ENCODE measurements around the gene RNFT2.
A peak's percentile ranks its signal among the peaks of the same experiment; 100 is the strongest.

RNFT2 gene

DNA sequence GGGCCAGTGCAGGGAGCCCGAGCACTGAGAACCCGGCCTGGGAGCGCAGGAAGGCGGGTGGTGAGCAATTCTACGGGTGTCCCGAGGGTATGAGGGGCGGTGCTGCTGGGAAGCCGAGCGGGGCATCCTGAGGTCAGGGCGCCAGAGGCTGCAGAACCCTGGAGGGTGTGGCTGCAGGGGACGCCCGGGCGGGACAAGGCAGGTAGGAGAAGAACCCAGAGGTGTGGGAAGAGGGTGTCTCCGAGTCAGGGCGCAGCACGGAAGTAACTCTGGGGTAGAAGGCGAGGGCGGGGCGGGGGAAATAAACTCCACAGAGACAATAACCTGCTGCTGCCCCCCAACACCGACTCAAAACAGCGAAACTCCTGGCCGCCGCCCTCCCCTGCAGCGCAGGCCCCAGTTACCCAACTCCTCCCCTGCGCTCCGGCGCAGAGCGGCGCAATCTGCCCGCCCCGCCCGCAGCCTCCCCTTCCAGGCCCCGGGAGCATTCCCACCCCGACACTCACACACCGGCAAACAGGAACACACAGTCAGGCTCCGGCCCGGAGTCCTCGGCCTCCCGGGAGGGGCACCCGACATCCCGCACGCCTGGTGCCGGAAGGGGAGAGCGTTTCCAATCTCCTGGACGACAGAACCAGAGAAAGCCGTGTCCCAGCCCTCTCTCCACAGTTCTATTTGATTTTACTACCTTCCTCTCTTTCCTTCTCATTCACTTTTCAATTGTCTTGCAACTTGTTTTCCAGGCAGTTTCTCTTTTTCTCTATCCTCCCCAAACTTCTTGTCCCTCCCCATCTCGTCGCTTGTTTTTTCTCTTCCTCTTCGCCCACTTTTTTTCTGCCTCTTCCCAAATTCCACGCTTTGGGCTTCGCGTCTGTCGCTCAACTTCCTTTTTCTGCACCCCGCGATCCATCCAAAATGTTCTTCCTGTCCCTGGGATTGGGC, 140.7 kb downstream of the RNFT2 start:
- peak; percentile 57 for DNase-seq (ENCODE audit: low spot score)

DNA sequence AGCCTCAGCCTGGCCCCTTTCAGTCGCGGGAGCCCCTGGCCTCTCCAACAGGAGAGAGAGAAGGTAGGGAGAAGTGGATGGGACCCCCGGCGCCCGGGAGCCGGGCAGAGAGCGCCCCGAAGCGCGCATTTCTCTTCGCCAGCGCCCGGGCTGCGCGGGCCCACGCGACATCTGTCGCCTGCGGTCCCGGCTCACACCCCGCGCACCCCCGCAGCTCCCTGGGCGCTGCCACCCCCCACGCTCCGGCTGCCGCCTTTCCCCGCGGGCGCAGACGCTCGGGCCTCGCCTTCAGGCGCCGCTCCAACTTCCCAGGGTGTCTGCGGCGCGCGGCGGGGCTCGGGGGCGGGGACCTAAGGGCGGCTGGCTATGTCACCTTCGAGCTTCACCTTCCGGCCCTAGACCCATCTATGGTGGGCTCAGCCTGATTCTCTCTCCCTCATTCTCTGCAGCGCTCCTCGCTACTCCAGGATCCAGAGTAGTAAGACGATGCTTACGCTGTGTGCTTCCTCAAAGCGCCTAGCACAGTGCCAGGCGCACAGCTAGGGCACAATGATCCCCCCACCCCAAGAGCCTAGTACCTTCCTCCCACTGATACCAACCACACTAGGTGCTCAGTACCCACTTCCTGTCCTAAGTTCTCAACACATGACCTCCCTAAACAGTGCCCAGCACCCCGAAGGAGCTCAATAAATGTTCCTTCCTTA, 141.5 kb downstream of the RNFT2 start:
- DNase-seq (ENCODE audit: low spot score): peak; percentile 63

DNA sequence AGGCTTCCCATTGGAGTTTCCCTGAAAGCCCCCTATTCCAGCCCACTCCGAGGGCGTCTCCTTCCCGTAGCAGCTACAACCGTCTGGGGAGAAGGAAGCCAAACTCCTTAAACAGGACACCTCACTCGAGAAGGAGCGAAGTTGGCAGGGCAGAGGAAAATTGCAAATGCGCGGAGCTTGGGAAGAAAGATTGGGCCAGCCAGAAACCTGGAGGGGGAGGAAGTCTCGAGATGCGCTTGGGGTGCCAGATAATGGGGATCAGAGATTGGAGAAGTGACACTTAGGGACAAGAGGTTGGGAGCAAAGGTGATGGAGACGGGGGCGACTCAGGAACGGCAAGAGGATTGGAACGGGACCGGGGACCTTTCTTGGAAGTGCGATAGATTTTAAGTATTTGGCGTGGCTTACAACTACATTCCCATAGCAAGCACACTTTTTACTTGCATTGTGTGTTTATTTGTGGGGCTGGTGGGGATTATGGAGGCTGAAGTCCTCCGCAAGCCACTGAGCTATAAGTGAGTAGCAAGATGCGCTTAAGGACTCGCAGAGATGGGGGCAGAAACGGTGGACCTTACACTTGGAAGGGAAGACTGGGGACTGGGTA, 142.2 kb downstream of the RNFT2 start:
- no peak for DNase-seq (ENCODE audit: low spot score)

DNA sequence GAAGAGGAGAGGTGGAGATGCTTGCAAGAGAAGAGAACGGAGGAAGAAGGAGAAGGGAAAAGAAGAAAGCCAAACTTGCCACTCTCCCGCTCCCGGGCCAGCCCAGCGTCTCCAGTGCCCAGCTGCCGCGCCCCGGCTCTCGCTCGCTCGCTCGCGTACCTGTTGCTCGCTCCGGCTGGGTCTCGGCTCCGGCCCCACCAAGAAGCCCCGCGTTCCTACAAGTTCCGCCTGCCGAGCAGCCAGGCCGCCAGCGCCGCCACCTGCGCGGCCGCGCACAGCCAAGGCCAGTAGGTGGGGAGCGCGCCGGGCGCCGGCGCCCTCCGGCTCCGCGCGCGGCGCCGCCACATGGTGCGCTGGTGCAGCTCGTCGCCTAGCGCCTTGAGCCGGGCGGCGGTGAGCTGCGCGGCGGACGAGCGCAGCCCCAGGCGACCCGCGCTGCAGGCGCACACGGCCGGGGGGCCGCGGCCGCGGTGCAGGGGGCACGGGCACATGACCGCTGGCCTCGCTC, 142.8 kb downstream of the RNFT2 start:
- peak; percentile 91 for DNase-seq (ENCODE audit: low spot score)

DNA sequence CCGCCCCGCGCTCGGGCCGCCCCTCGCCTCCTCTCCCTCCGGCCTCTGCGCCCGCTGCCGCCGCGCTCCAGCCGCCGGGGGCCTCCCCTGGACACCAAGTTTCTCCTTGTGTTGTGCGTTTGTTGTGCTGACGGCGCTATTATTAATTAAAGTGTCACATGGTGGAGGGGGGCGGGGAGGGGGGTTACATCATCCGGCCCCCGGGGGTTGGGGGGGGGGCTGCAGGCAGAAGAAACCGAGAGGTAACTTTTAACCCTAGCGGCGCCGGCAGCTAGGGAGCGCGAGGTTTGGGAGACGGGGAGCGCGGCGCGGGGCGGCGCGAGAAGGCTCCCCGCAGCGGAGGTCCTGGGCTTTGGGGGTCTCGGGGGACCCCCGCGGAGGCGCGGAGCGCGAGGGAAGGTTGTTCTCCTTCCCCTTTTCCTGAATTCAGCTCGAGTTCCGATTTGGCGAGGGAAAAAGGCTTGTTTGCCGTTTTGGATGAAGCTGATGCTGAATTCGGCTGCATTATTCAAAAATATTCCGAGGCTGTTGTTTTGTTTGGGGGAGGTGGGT, 143.3 kb downstream of the RNFT2 start, which contains the start of gene HRK:
Gene HRK (minus strand): TSS at position 117 of the 552 bp plus-strand sequence. CDS start 134 bp downstream, outside the sequence.
- DNase-seq (ENCODE audit: low spot score): no peak

DNA sequence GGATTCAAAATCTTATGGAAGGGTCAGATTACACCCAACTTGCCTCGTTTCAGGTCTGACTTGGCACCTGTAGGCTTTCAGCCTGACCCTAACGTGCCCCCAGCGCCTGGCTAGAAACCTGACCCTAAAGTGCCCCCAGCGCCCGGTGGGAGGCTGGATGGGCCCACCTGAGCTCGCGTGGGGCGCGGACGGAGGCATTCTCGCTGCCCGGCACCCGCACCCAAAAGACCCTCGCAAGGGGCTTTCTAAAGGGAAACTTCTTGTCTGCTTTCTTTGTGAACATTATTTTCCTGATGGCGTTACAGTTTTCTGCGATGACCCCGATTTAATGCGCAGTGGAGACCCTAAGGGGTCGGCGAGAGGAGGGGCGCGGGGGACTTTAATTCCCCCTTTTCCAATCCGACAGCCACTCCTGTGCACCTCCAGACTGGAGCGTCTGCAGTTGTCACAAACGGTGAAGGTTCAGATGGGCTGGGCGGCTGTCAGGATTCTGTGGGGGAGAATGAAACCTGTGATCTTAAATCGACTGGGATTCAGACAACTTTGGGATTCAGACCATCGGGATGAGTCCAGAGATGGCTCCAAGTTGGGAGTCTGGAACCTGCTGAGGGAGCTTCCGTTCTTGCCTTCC, 143.9 kb downstream of the RNFT2 start:
- DNase-seq (ENCODE audit: low spot score): no peak

DNA sequence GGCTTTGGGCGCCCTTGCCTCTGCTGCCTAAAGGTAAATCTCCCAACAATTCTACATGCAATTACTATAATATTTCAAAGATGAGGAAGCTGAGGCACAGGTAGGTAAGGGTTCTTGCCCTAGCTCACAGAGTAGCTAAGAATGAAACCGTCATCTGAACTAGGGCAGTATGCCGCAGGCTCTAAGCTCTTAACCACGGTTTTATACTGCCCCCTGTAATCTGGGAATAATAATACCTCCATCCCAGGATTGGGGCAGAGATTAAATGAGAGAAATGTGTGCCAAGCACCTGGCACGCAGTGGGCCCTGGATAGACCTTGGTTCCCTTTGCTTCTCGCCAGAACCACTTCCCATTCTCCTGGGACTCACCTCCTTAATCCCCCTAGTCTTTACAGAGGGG, 144.6 kb downstream of the RNFT2 start:
- DNase-seq (ENCODE audit: low spot score): peak; percentile 73

DNA sequence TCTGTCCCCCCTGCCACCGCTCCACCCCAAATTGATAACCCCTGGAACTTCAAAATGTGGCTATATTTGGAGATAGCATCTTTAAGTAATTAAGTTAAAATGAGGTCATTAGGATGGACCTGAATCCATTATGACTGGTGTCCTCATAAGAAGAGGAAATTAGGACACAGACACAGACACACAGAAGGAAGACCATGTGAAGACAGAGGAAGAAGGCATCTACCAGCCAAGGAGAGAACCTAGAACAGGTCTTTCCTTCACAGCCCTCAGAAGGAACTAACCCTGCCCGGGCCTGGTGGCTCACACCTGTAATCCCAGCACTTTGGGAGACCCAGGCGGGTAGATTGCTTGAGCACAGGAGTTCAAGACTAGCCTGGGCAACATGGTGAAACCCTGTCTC, 146.8 kb downstream of the RNFT2 start:
- DNase-seq (ENCODE audit: low spot score): no peak

DNA sequence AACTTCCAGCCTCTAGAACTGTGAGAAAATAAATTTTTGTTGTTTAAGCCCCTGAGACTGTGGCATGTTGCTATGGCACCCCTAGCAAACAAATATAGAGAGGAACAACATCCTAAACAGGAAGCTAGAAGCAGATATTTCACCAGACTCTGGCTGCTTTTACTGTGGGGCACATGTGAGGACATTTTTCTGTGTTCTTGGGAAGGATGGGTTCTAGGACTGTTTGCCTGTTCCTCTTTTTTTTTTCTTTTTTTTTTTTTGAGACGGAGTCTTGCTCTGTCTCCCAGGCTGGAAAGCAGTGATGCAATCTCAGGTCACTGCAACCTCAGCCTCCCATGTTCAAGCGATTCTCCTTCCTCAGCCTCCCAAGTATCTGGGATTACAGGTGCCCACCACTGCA, 147.4 kb downstream of the RNFT2 start:
- DNase-seq (ENCODE audit: low spot score): no peak

DNA sequence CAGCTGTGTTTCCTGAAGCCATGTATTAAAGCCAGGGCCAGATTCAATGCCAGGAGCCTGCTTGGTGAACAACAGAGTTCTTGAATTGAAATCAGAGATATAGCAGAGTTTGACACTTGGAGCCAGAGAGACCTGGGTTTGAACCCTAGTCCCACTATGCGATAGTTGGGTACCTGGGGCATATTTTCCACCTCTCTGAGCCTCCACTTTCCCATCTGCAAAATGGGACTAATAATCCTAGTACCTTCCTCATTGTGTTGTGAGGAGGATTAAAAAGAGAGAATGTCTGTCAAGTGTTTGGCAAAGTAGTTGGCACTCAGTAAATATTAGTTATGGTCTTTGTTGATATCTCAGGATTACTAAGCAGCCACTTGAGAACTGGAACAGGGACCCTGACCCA, 149.1 kb downstream of the RNFT2 start:
- DNase-seq (ENCODE audit: low spot score): no peak

DNA sequence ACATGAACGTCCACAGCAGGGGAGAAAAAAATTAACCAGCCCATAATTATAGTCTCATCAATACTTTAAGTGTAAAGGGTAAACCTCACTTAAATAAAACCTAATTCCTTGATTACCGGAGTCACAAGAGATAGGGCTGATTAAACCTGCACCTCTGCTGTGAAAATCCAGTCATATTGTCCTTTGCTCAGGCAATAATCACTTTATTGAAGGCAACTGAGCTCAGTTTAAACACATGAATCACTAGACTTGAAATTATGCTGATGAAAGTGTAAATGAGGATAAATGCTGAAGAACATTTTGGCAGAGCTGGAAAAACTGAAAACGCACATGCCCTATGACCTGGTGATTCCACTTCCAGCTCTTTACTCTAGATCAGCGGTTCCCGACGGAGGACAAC, 149.8 kb downstream of the RNFT2 start:
- no peak for DNase-seq (ENCODE audit: low spot score)

DNA sequence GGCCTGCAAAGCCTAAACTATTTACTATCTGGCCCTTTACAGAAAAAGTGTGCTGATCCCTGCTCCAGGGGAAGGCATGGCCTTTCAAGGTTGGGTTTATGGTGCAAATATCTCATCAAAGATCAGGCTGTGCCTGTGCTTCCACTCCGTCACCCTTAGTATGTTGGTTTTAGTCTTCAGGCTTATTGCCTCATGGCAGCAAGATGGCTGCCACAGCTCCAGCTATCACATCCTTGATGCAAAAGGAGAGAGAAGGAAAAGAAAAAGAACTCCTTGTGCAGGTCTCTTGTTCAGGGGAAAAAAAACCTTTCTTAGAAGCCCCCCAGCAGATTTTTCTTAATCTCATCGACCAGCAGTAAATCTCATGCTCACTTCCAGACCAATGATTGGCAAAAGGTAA, 152.2 kb downstream of the RNFT2 start:
- no peak for DNase-seq (ENCODE audit: low spot score)

DNA sequence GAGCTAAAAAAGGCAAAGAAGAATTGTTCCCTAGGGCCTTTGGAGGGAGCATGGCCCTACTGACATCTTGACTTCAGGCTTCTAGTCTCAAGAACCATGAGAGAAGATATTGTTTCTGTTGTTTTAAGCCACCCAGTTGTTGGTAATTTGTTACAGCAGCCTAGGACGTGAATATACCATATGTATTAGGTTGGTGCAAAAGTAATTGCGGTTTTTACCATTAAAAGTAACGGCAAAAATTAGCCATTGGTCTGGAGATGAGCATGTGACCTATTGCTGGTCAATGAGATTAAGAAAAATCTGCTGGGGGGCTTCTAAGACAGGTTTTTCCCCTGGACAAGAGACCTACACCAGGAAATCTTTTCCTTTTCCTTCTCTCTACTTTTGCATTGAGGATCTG, 152.9 kb downstream of the RNFT2 start:
- no peak for DNase-seq (ENCODE audit: low spot score)

DNA sequence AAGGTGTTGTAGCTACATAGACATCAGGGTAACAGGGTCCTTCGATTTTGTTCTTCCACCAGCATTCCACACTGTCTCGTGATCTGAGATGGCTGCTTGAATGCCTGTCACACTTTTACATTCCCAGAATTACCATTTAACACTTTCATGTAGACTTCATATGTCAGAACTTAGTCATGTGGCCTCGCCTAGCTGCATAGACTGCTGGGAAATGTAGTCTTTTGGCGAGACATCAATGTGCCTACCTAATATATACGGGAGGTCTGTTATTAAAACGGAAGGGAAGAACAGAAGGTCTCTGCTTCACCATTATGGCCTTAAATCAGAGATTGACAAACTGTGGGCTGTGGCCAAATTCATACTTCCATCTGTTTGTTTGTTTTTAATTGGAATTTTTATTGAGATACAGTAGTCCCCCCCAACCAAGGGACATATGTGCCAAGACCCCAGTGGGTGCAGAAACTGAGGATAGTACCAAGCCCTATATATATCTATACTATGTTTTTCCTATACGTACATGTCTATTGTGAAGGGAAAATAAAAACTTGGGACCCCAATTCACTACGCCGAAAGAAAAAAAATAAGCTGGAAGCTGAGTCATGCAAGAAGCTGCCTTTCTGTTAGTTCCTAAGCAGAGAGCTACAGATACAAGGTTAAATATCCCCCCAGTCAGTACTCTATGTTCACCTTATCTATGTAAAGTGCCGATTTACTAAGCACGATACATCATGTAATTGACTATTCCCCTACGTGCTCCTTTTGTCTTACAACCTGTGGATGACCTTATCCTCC, 154.4 kb downstream of the RNFT2 start:
- no peak for DNase-seq (ENCODE audit: low spot score)

DNA sequence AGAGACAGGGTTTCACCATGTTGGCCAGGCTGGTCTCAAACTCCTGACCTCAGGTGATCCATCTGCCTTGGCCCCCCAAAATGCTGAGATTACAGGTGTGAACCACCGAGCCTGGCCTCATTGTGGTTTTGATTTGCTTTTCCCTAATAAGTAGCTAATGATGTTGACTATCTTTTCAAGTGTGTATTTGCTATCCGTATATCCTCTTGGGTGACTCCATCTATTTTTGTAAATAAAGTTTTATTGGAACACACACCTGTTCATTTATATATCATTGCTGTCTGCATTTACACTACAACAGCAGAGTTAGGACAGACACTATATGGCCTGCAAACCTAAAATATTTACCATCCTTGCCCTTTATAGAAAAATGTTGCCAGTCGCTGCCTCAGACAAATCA, 156.8 kb downstream of the RNFT2 start:
- DNase-seq (ENCODE audit: low spot score): no peak

DNA sequence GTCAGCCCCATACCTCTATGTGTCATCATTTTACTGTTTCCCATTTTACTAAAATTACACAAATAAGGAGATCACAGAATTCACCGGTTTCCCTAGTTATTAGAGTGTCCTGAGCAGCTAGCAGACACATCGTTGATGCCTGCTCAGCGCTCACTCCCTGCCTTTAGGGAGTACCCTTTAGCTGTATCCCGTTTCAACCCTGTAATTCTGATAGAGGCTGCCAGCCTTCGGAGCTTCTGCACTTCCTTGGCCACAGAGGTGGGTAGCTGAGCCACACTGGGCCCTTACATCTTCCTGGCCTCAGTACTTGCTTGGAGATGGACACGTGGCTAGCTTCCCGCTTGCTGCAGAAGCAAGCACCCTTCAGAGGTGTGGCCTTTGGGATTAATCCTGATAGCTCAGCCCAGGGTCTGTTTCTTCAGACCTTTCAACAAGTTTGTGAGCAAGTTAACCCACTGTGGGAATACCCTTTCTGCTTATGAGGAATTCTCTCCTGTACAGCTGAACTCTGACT, 158.4 kb downstream of the RNFT2 start:
- DNase-seq (ENCODE audit: low spot score): no peak

DNA sequence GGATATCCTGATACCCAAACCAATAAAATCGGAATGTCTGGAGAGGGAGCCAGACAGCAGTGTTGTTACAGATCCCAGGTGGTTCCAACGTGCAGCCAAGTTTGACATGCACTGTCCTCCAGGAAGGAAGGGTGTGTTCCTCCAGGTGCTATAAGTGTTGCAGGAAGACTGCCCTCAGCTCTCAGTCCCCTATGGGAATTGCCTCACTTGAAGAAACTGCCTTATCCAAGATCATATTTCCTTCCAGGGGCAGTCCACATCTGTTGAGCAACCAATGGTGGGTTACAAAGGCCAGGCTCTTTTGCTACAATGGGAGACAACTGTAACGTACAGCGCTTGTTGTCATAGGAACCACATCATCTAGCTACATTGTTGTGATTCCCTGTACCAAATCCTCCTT, 159.4 kb downstream of the RNFT2 start:
- no peak for DNase-seq (ENCODE audit: low spot score)

DNA sequence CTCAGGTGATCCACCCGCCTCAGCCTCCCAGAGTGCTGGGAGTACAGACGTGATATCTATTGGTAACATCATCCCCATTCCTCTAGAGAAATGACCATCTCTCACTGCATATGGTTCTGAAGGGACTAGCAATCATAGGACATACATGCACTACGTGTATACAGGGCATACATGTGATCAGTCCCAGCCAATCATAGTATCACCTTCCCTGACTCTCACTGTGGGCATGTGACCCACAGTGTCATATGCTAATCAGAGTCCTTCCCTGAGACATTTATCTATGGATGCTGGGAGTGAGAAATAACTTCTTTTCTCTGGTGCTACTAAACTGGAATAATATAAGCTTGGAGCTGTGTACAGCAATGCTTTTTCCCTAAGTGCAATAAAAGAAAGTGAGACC, 160.6 kb downstream of the RNFT2 start:
- no peak for DNase-seq (ENCODE audit: low spot score)

DNA sequence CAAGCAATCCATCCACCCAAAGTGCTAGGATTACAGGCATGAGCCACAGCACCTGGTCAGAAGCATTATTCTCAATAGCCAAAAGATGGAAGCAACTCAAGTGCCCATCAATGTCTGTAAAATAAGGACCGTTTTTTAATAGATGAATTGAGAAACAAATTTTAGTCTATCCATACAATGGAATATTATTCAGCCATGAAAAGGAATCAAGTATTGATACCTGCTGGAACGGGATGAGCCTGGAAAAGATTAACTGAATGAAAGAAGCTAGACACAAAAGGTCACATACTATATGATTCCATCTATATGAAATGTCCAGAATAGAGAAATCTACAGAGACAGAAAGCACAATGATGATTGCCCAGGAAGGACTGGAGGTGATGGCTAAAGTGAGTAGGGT, 163.5 kb downstream of the RNFT2 start:
- no peak for DNase-seq (ENCODE audit: low spot score)
